Measurements from ENCODE around the gene NIM1K.
A peak's percentile ranks its signal among the peaks of the same experiment; 100 is the strongest.
"Not testable (repeated sequence)": the region's sequence is repeated elsewhere in the genome, so short reads cannot be mapped to it uniquely, and the experiment has no call there.

The NIM1K gene

DNA sequence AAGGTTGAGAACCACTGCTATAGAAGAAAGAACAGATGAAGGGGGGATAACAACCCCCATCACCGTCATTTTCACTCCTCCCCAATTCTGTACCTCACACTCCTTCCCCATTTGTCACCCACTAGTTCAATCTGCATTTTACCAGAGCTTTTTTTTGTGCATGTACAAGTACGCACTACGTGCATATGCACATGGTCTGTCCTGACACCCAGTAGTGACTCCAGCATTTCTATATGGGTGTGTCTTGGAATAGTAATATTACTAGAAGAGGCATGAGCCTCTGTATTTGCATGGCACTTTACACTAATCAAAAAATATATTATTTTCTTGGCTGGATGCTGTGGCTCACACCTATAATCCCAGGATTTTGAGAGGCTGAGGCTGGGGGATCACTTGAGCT is 38.7 kb downstream of the NIM1K start:
- no peak for DNase-seq

DNA sequence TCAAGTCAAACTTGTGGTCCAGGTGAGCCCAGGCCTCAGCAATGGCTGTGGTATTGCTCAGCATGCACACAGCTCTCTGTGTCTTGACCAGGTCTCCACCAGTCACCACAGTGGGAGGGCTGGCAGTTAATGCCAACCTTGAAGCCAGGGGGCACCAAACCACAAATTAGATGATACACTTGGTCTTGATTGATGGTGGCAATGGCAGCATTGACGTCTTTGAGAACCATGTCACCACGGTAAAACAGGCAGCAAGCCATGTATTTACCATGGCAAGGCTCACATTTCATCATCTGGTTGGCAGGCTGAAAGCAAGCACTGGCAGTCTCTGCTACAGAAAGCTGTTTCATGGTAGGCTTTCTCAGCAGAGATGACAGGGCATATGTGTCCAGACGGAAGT is 40.0 kb downstream of the NIM1K start:
- DNase-seq = peak in 2 of 5 experiments; percentile 4 to 49

DNA sequence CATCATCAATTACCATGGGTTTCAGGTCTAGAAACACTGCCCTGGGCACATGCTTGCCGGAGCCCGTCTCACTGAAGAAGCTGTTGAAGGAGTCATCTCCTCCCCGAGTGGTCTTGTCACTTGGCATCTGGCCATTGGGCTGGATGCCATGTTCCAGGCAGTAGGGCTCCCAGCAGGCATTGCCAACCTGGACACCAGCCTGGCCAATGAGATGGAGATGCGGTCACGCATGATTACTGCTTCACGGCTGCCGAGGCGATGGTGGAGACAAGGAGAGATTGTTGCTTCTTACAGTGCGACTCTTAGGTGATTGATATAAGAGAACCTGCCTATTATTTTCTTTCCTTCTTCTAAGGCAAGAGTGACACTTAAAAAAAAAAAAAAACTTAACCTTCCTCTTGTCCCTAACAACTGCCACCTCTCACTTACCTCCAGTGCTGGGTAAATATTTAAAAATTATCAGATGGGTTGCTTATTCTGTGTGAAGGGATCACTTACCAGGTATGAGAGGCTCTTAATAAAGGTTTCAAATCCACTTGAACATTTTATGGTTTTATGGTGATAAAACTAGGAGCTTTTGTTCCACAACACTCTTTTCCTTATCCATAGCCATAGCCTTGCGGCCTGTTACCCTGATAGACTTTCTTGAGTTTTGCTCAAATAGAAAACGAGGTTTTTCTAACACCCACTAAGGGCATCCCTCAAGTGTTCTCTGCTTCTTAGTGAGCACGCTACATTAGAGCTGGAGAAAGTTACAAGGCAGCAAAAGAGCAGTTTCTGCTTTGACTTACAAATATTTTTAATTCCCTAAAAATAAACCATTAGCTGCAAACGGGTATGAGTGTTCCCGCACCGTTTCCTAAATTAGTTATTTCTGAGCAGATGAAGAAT is 41.2 kb downstream of the NIM1K start:
- no peak for DNase-seq

DNA sequence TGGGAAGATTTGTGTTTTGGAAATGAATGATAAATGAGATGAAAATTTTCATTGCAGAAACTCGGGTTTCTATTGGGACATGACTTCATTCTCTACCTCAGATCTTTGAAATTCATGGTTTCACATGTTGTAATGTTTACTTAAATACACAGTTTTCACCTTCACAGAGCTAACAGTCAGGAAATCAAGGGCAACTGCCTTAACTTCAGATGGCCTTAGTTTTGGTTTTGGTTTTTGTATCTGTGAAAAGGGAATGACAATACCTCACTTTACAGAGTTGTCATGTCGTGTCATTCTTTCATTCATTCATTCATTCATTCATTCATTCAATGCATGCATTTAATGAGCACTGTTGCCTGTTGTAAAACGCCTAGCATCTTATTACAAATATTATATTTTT is 41.9 kb downstream of the NIM1K start:
- peak in 1 of 5 experiments; percentile 83 for DNase-seq

DNA sequence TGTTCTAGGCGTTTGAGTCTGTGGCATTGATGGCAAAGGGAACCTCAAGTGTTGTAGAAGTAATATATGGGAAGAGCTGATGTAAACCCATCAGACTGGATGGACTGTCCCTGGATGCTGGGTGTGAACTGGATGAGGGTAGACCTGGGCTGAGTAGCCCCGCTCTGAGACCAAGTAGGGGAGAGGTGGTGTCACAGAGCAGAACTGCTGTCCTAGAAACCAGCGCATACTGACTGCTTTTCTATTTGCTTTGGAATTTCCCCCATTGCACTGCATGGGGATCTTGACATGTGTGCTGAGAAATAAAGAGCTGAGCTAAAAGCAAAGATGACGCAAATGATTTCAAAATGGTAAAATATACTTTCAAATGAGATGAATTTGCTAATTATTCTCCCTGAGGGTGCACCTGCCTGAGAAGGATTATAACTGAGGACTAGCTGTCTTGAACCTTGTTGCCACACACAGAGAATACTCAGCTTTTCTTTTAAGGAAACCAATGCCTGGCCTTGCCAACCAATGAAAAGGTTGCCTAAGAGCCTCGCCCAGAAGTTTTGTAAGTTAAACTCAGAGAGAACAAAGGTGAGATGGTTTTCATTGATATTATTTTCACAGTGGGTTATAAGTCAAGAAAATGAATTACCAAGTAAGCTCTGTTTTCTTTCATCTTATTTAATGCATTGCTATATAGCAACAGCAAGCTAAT is 44.8 kb downstream of the NIM1K start:
- DNase-seq = no peak

DNA sequence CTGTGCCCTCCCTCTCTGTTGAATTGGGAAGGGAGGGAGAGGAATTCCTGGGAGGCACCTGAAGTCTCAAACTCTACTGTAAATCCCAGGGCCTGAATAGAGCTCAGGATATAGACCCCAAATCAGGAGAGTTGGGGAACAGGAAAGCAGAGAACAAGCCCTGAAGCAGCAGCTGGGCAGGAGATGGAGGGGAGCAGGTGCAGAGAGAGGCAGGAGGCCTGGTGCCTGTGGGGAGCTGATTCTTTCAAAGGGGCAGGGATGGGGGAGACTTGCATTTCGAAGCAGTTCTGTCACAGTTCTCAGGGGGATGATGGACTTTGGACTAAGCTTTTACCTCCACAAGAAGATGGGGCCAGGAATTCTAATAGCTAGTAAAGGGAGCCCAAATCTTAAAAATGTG is 50.2 kb downstream of the NIM1K start:
- DNase-seq = no peak

DNA sequence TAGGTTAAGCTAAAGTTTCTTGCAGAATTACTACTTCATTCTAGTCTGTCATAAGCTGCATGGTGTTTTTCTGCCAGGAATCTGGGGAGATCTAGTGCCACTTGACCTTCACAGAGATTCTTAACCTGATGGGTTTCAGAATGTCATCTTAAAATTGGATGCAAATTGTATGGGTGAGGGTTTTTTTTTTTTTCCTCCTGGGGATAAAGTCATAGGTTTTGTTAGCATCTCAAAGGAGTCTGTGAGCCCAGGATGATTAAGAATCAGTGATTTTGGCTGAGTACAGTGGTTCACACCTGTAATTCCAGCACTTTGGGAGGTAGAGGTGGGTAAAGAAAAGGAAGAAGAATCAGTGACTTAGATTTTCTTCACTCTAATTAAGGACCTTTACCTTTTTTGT is 51.2 kb downstream of the NIM1K start:
- DNase-seq = no peak

DNA sequence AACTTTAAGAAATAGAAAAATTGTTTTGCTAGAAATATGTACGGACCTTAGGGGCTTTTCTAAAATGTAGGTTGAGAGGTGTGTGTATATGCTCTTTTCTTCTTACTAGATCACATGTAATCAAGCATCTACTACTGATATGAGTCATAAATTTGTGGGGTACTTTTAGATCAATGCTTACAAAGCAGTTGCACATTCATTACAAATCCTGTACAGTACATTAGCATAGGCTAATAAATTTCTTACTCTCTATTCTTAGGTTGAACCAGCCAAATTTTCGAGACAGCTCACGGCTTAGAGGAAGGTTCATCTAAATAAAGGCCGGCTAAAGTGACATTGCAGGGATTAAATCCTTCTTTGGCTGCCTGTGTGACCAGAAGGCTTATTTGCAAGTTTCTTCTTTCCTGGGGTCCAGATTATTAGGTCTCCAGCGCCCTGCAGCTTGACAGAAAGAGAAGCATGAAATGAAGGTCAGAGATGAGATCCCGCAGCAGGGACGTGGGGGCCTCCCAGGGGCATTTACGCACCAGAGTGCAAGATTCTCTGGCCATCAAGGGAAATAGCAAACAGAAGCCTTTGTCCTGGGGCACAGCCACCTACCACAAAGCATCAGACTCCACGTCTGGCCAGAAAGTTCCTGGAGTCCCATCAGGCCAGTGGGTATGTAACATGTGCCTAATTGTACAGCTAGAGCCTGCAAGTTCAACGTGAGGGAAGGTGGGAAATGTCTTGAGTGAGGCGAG is 53.0 kb downstream of the NIM1K start:
- DNase-seq = peak in 1 of 5 experiments; percentile 90

DNA sequence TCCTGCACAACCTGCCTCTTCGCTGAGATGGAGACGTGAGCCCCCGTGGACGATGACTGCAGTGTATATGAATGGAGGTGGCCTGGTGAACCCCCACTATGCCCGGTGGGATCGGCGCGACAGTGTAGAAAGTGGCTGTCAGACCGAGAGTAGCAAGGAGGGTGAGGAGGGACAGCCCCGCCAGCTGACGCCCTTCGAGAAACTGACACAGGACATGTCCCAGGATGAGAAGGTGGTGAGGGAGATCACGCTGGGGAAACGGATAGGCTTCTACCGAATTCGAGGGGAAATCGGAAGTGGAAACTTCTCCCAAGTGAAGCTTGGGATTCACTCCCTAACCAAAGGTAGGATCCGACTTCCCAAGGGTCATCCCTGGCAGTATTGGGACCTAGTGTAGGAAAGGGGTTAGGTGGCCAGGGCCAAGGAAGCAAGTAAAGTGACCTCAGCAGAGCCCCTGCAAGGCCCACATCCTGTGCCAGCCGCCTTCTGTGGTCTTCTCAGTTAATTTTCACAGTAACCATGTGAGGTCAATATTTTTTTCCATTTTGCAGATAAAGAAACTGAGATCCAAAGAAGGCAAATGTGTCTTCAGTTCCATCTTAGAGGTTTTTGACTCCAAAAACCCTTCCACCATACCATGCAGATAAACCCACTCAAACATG is 53.8 kb downstream of the NIM1K start:
- peak in 2 of 5 experiments; percentile 1 to 66 for DNase-seq

DNA sequence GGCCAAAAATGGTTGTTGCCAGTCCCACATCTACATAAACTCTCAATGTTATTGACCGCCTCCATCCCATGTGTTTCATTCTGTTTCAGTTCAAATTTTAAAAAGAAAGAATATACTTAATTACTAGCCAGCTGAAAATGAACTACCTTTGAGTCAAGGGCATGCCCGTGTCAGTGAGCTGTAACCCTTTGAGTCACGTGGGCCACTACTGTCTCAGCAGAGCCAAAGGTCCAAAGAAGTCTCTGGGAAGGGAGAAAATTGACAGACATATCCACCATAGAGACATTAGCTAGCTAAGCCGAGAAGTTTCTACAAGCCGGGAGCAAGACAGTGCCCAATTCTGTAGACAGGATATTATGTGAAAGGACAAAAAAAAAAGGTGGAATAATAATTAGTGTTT is 59.7 kb downstream of the NIM1K start:
- DNase-seq = no peak

DNA sequence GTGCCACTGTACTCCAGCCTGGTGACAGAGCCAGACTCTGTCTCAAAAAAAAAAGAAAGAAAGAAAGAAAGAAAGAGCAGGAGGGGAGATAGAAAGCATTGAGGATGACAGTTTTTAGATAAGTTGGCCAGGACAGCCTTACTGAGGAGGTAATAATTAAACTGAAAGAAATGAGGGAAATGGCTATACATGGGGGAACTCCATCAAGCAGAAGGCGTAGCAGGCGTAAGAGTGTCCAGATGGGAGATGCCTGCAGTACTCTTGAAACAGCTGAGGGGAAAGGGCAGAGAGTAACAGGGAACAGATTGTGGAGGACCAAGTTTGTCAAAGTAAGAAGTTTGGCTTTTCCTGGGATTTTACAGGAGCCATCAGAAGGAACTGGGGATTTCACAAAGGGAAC is 63.7 kb downstream of the NIM1K start:
- DNase-seq = no peak

DNA sequence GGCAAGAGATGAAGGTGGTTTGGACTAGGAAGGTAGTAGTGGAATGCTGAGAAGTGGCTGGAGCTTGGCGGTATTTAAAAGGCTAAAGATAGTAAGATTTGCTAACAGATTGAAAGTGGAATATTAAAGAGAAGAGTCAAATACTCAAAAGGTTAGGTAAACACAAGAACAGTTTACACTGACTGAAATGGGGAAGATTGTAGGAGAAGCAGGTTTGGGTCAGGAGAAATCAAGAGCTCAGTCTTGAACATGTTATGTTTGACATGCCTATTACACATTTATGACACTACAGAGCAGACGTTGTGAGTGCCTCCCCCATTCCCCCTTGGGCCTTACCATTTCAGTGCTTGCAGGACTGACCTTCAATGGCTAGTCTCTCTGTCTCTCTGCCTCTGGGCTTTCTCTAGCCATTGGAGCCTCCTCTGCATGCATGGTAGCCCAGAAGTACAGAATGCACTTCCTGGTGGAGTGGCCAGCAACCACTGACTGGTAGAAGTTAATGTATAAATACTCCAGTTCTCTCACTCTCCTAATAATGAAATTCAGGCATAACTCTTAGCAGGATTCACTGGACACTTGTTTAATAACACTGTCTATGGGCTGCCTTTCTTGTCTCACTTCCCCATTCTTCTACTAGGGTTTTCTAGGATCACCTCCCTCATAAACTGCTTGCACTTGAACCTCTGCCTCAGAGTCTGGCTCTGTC is 64.4 kb downstream of the NIM1K start:
- DNase-seq = no peak

DNA sequence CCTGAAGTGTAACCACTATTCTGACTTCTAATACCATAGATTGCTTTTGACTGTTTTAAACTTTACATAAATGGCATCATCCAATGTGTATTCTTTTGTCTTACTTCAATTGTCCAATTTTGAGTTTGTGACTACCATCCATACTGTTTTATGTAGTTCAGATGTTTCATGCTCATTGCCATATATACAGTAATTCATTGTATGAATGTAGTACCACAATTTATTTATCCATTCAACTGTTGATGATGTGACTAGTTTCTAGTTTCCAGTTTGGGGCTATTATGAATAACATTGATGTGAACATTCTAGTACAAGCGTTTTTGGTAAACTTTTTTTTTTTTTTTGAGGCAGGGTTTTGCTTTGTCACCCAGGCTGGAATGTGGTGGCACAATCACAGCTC is 66.1 kb downstream of the NIM1K start:
- peak in 1 of 5 experiments; percentile 38 for DNase-seq

DNA sequence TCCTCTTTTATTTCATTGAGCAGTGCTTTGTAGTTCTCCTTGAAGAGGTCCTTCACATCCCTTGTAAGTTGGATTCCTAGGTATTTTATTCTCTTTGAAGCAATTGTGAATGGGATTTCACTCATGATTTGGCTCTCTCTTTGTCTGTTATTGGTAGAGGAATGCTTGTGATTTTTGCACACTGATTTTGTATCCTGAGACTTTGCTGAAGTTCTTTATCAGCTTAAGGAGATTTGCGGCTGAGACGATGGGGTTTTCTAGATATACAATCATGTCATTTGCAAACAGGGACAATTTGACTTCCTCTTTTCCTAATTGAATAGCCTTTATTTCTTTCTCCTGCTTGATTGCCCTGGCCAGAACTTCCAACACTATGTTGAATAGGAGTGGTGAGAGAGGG is 70.2 kb downstream of the NIM1K start:
- not testable (repeated sequence) for DNase-seq

DNA sequence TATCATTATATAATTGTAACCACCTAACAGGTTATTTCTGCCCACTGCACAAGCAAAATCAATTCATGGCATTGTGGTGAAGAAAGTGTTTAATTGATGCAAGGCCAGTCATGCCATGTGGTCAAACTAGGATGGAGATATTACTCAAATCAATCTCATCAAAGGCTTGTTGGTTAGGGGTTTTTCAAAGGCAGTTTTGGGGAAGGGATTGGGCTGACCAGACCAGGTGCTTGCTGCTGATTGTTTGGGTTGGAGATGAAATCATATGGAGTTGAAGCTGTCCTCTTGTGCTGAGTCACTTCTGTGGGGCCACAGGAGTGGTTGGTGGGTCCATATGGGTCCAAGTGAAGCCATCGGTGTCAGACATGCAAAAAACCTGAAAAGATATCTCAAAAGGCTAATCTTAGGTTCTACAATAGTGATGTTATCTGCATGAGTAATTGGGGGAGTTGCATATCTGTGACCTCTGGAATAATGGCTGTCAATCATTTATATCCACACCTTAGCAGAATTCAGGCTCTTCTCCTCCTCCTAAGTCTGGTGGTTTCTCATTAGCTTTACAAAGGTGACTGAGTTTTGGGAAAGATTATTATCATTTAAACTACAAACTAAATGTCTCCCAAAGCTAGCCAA is 76.3 kb downstream of the NIM1K start:
- DNase-seq = peak in 1 of 5 experiments; percentile 55

DNA sequence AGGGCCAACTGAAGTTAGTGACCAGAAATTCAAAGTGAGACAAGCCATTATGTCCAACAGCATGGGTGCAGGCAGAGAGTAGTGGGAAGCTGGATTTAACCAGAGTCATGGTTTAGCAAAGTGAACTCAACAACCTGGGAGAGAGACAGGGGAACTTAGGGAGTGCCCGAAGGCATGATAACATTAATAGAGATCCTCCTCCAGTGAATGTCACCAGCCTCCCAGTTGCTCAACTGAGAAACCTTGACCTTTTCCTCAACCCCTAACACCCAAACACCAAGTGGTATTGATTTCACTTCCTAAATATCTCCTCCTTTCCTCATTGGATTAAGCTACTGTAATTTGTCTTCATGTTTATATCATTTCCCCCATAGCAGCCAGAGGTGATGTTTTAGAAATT is 78.6 kb downstream of the NIM1K start:
- DNase-seq = no peak

DNA sequence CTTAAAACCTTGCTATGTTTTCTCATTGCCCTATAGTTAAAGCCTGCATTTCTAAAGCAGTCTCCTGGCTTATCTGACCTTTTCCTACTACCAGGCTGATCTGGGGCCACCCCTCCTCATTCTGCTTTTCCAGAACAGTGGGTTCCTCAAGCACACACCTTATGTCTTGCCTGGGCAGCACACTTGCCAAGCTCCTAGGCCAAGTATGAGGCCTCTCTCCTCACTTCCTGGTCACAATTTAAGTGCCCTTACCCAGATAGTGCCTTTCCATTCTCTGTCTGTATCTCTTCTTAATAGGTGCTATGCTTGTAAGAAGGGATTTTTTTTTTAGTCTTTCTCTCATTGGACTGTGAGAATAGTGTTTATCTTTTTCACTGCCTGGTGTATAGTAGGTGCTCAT is 81.5 kb downstream of the NIM1K start:
- DNase-seq = no peak

DNA sequence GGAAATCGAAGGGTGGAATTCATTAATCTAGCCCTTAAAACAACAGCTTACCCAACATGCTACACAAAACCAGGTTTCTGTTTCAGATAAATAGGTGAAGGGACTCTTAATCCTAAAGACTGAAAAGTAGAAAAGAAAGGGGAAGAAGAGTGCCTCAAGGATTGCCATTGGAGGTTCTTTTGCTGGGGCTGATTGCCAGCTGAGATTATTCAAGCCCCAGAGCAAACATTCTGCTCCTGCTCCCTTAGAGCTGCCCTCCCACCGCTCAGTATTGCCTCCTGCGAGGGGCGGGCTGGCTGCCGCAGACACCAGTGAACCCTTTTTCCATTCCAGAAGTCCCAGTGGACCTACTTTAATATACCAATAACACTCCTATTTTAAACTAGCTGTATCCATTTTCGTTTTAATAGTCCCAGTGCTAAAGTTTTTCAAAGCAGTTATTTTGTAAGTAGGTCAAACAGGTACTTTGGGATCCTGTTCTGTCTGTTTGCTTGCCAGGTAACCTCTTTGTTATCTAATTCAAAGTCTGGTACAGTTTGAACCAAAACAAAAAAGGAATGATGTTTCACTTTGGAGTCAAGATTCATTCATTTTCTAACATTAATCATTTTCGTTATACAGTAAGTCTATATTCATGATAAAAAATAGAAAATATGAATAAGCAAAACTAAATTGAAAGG is 82.5 kb downstream of the NIM1K start:
- DNase-seq = no peak

DNA sequence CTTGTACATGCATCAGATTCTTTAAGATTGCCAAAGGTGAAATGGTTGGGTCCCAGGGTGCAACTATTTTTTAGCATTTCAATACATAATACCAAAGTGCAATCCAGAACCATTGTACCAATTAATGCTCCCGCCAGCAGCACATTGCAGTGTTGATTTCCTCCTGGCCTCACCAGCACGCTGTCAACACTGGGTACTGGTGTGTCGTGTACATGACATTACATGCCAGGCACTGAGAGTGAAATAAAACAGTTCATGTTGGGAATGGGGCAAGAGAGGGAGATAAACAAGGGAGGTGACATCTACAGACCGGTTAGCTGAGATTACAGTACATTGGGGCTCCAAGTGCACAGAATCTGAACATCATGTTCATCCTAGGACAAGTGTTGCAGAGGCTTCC is 83.4 kb downstream of the NIM1K start:
- no peak for DNase-seq

DNA sequence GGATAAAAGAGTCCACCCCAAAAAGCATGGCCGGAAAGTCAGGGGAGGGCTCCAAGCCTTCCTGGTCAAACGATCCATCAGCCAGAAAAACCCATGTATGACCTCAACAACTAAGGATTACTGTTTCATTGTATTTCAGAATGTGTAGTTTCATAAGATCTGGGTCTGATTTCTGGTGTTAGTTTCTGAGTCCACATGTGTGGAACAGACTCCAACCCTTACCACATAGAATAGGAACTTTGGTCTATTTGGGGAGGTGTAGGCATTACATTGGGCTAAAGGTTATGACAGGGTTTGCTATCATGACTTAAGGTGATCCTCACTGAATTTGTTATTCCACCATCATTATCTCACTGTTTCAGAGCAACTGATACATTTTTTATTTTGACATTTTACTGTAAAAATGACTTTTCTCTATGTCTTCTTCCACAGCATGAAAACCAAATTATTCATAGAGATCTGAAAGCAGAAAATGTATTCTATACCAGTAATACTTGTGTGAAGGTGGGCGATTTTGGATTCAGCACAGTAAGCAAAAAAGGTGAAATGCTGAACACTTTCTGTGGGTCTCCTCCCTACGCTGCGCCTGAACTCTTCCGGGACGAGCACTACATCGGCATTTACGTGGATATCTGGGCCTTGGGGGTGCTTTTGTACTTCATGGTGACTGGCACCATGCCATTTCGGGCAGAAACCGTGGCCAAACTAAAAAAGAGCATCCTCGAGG is 87.7 kb downstream of the NIM1K start:
- no peak for DNase-seq

Measured in T-helper 2 cell (primary cell).